Peyer's patch (tissue), 4 donors: ENCODE data around the gene RPS27L.

Experiments
- CTCF ChIP-seq, 6 experiments: fragments of 450-650 bp in 4 of 6; fragments of 200-600 bp in 2 of 6; sonication (generic) in 1 of 6; IDR thresholded peaks; one replicate each; pipeline ENCODE4 v1.5.1; 2017 to 2019; ENCODE audit warnings: antibody characterized with exemption in 6 of 6, mild to moderate bottlenecking in 3 of 6, moderate library complexity in 1 of 6
- POLR2A ChIP-seq, 2 donors: fragments of 450-650 bp; IDR thresholded peaks; one replicate each; pipeline ENCODE4 v1.5.1; 2017; ENCODE audit warnings: antibody characterized with exemption in 2 of 2, mild to moderate bottlenecking in 2 of 2, moderate library complexity in 2 of 2

GRCh38 chr15:63104727-63105126 is 52.5 kb downstream of the RPS27L start:
- TF ChIP-seq POLR2A (IDR thresholded peaks at IDR 0.05) (no peak), CTCF (IDR thresholded peaks at IDR 0.05) (no peak)
